Measurements from ENCODE around the gene ACTN1.
"Not testable (repeated sequence)": the region's sequence is repeated elsewhere in the genome, so short reads cannot be mapped to it uniquely, and the experiment has no call there.

ACTN1 gene

GRCh38 chr14:68848253-68848652 lies 130.8 kb downstream of the ACTN1 start:
- no peak for TF ChIP-seq Cebpa-rat (IDR thresholded peaks at IDR 0.05)
- Histone ChIP-seq H3K27me3 (no peaks in the 10 kb centered on the region), H3K36me3 (no peaks in the 10 kb centered on the region), H4K20me1 (no peaks in the 10 kb centered on the region), H3K4me3 (no peak overlapping the region), H3K9ac (no peak overlapping the region), H3K4me1 (peaks cover 7% of the 10 kb centered on the region), H3K27ac (no peak overlapping the region), H3K4me2 (no peak overlapping the region), H3K9me3 (peaks cover 12% of the 10 kb centered on the region)

- H3K9ac ChIP-seq, H3K9me3 ChIP-seq, H3K36me3 ChIP-seq, H3K4me1 ChIP-seq, H4K20me1 ChIP-seq, H3K27me3 ChIP-seq, H3K27ac ChIP-seq, H3K4me3 ChIP-seq, H3K4me2 ChIP-seq: not testable (repeated sequence)
These were observed 131.5 kb downstream of the ACTN1 start for GRCh38 chr14:68847640-68848039.

- Histone ChIP-seq H3K9me3 (no peaks in the 10 kb centered on the region), H3K4me3 (no peak overlapping the region), H4K20me1 (no peaks in the 10 kb centered on the region), H3K27ac (no peak overlapping the region), H3K27me3 (no peaks in the 10 kb centered on the region), H3K36me3 (no peaks in the 10 kb centered on the region), H3K9ac (no peak overlapping the region), H3K4me2 (no peak overlapping the region), H3K4me1 (peaks cover 14% of the 10 kb centered on the region)
- peak; percentile 47; the same call in 1 of the 2 replicates for TF ChIP-seq Cebpa-rat (IDR thresholded peaks at IDR 0.05)
These were observed 132.6 kb downstream of the ACTN1 start for GRCh38 chr14:68846466-68846865.

- Histone ChIP-seq H3K4me2 (no peak overlapping the region), H3K36me3 (no peaks in the 10 kb centered on the region), H3K9me3 (peaks cover 9% of the 10 kb centered on the region; the same call in 1 of the 2 replicates), H3K27me3 (no peaks in the 10 kb centered on the region), H3K27ac (no peak overlapping the region), H4K20me1 (no peaks in the 10 kb centered on the region), H3K4me3 (no peak overlapping the region), H3K9ac (no peak overlapping the region), H3K4me1 (peaks cover 24% of the 10 kb centered on the region)
- TF ChIP-seq Cebpa-rat (IDR thresholded peaks at IDR 0.05) = no peak
These were observed 134.9 kb downstream of the ACTN1 start for GRCh38 chr14:68844210-68844545.

GRCh38 chr14:68843471-68844209 lies 135.5 kb downstream of the ACTN1 start:
- H3K4me2 ChIP-seq = peak overlapping the region; percentile 66
- no peaks in the 10 kb centered on the region for H4K20me1 ChIP-seq
- TF ChIP-seq Cebpa-rat (IDR thresholded peaks at IDR 0.05) = no peak
- H3K27me3 ChIP-seq = no peaks in the 10 kb centered on the region
- 0 out of 2 replicates have a peak overlapping the region, but pooled peaks have one; percentile 24 for H3K9ac ChIP-seq
- H3K4me1 ChIP-seq = peaks cover 24% of the 10 kb centered on the region
- H3K4me3 ChIP-seq = 0 out of 2 replicates have a peak overlapping the region, but pooled peaks have one; percentile 18
- H3K9me3 ChIP-seq = peaks cover 15% of the 10 kb centered on the region
- H3K36me3 ChIP-seq = no peaks in the 10 kb centered on the region
- H3K27ac ChIP-seq = no peak overlapping the region

GRCh38 chr14:68842298-68842697 lies 136.8 kb downstream of the ACTN1 start:
- Histone ChIP-seq H3K36me3 (no peaks in the 10 kb centered on the region), H4K20me1 (no peaks in the 10 kb centered on the region), H3K4me2 (no peak overlapping the region), H3K4me3 (no peak overlapping the region), H3K9ac (no peak overlapping the region), H3K9me3 (peaks cover 28% of the 10 kb centered on the region), H3K4me1 (peaks cover 24% of the 10 kb centered on the region), H3K27me3 (no peaks in the 10 kb centered on the region), H3K27ac (no peak overlapping the region)
- no peak for TF ChIP-seq Cebpa-rat (IDR thresholded peaks at IDR 0.05)

- Histone ChIP-seq H3K4me1 (peaks cover 24% of the 10 kb centered on the region), H3K36me3 (no peaks in the 10 kb centered on the region), H3K9ac (no peak overlapping the region), H3K9me3 (peaks cover 39% of the 10 kb centered on the region), H3K27ac (no peak overlapping the region), H3K4me2 (peak overlapping the region; percentile 3; the same call in 1 of the 2 replicates), H3K27me3 (no peaks in the 10 kb centered on the region), H4K20me1 (no peaks in the 10 kb centered on the region), H3K4me3 (no peak overlapping the region)
- TF ChIP-seq Cebpa-rat (IDR thresholded peaks at IDR 0.05) = no peak
These were observed 137.9 kb downstream of the ACTN1 start for GRCh38 chr14:68841016-68841809.

- H3K36me3 ChIP-seq = no peaks in the 10 kb centered on the region
- 0 out of 2 replicates have a peak overlapping the region, but pooled peaks have one; percentile 3 for H3K4me2 ChIP-seq
- H3K27me3 ChIP-seq = no peaks in the 10 kb centered on the region
- H3K9me3 ChIP-seq = peaks cover 44% of the 10 kb centered on the region
- no peak overlapping the region for H3K4me3 ChIP-seq
- H3K4me1 ChIP-seq = peaks cover 24% of the 10 kb centered on the region
- H3K9ac ChIP-seq = no peak overlapping the region
- no peaks in the 10 kb centered on the region for H4K20me1 ChIP-seq
- no peak for TF ChIP-seq Cebpa-rat (IDR thresholded peaks at IDR 0.05)
- no peak overlapping the region for H3K27ac ChIP-seq
These were observed 138.6 kb downstream of the ACTN1 start for GRCh38 chr14:68840454-68840853.

GRCh38 chr14:68836082-68836481 lies 143.0 kb downstream of the ACTN1 start:
- Histone ChIP-seq H4K20me1 (no peaks in the 10 kb centered on the region), H3K4me3 (no peak overlapping the region), H3K36me3 (no peaks in the 10 kb centered on the region), H3K27me3 (no peaks in the 10 kb centered on the region), H3K9me3 (peaks cover 66% of the 10 kb centered on the region), H3K4me1 (peaks cover 6% of the 10 kb centered on the region), H3K4me2 (no peak overlapping the region), H3K9ac (no peak overlapping the region), H3K27ac (no peak overlapping the region)
- TF ChIP-seq Cebpa-rat (IDR thresholded peaks at IDR 0.05) = no peak

- no peak overlapping the region for H3K4me3 ChIP-seq
- H4K20me1 ChIP-seq = no peaks in the 10 kb centered on the region
- no peaks in the 10 kb centered on the region for H3K4me1 ChIP-seq
- no peak overlapping the region for H3K27ac ChIP-seq
- H3K27me3 ChIP-seq = no peaks in the 10 kb centered on the region
- peaks cover 69% of the 10 kb centered on the region for H3K9me3 ChIP-seq
- no peak overlapping the region for H3K4me2 ChIP-seq
- no peaks in the 10 kb centered on the region for H3K36me3 ChIP-seq
- no peak for TF ChIP-seq Cebpa-rat (IDR thresholded peaks at IDR 0.05)
- no peak overlapping the region for H3K9ac ChIP-seq
These were observed 144.3 kb downstream of the ACTN1 start for GRCh38 chr14:68834816-68835215.
